Transverse colon (tissue), 3 donors: Measurements from ENCODE around the gene MEIOB.

Source experiments
- CTCF ChIP-seq, 5 experiments: fragments of 200-600 bp in 3 of 5; fragments of 450-650 bp in 2 of 5; sonication (generic) in 3 of 5; IDR thresholded peaks; 1 replicate in 2 of 5; 2 replicates in 3 of 5; pipeline ENCODE4 v1.5.1; 2016 to 2017; ENCODE audit warnings: antibody characterized with exemption in 5 of 5, inconsistent platforms in 3 of 5, mild to moderate bottlenecking in 2 of 5, moderate library complexity in 1 of 5
- POLR2A ChIP-seq: fragments of 450-650 bp; IDR thresholded peaks from one replicate; pipeline ENCODE4 v1.6.1; 2016; ENCODE audit warnings: antibody characterized with exemption, mild to moderate bottlenecking, moderate library complexity

- no peak for TF ChIP-seq CTCF (IDR thresholded peaks at IDR 0.05)
- TF ChIP-seq POLR2A, result peak; percentile 77
Observed at GRCh38 chr16:1826691-1827573, 45.0 kb downstream of the MEIOB start, which contains the start of the genes FAHD1 and HAGH.
